GM12878 (cell line): ENCODE results near the gene PRKCZ. TPM values are rescaled to one million over a fixed set of nuclear protein-coding genes. Genes with fewer than 3 reads are reported as not detected.

Experiments
- ATAC-seq: fragments of 200-7000 bp; cut with Tn5 transposase; 3 replicates; pipeline ENCODE4 v1.9.1; 2020; ENCODE audit warnings: mild to moderate bottlenecking, moderate library complexity
- BruUV-seq: library from RNA; stranded (reverse); fragments of 400-500 nt; replicated peaks from 2 replicates; lab custom pipeline; 2021; lab: Mats Ljungman, UMichigan
- CTCF ChIA-PET: fragments of 300-600 bp; sonication (Branson Sonifier 250); formaldehyde crosslinking; extraction: SDS; loops from one replicate; lab custom pipeline; 2021; ENCODE audit warnings: inconsistent platforms; lab: Yijun Ruan, JAX
- POLR2A ChIA-PET: fragments of 350-600 bp; formaldehyde crosslinking; extraction: SDS; loops from one replicate; lab custom pipeline; 2021; ENCODE audit warnings: inconsistent platforms; lab: Charles Lee
- RAD21 ChIA-PET: fragments of 300-600 bp; sonication (Branson Sonifier 250); formaldehyde crosslinking; loops from one replicate; lab custom pipeline; 2023; ENCODE audit warnings: antibody characterized with exemption; ENCODE audit not compliant: unreplicated experiment; lab: Charles Lee
- SMC1A ChIA-PET: fragments of 300-600 bp; sonication (Branson Sonifier 250); formaldehyde crosslinking; loops from one replicate; lab custom pipeline; 2023; ENCODE audit not compliant: unreplicated experiment, uncharacterized antibody; lab: Charles Lee
- DNase-seq: peaks from one replicate; pipeline ENCODE4 v3.0.0-alpha.2; 2011; ENCODE audit warnings: low read depth, low spot score
- FAIRE-seq: peaks from 3 replicates; lab custom pipeline; 2011; peaks lifted over from hg19 to GRCh38; lab: Jason Lieb, UNC
- H2AFZ ChIP-seq: 2 replicates; pipeline ENCODE4 v1.6.0; 2011; ENCODE audit warnings: low read depth, low read length, control low read depth; ENCODE audit not compliant: control insufficient read depth
- H3K27ac ChIP-seq: 2 replicates; pipeline ENCODE4 v1.5.1; 2011; ENCODE audit warnings: control low read depth; ENCODE audit not compliant: control insufficient read depth, insufficient read depth
- H3K27me3 ChIP-seq, 2 experiments: replicated peaks in 1 of 2; 2 replicates each; pipeline versions ENCODE4 v1.6.0 to v1.6.1; 2011; ENCODE audit warnings: low read length in 1 of 2; ENCODE audit not compliant: control insufficient read depth in 2 of 2, insufficient read depth in 2 of 2
- H3K36me3 ChIP-seq, 2 experiments: 2 replicates each; pipeline ENCODE4 v1.5.1; 2011; ENCODE audit warnings: low read length in 1 of 2; ENCODE audit not compliant: control insufficient read depth in 2 of 2, insufficient read depth in 2 of 2
- H3K4me1 ChIP-seq: 2 replicates; pipeline ENCODE4 v1.6.1; 2011; ENCODE audit warnings: mild to moderate bottlenecking, low read length, moderate library complexity, mixed read lengths; ENCODE audit not compliant: control insufficient read depth, insufficient read depth
- H3K4me2 ChIP-seq: 2 replicates; pipeline ENCODE4 v1.6.0; 2011; ENCODE audit warnings: control low read depth; ENCODE audit not compliant: control insufficient read depth, insufficient read depth
- H3K4me3 ChIP-seq: fragments of 200-600 bp; sonication (generic); 2 replicates; pipeline ENCODE4 v1.5.1; 2016
- H3K79me2 ChIP-seq: 2 replicates; pipeline ENCODE4 v1.6.0; 2011; ENCODE audit warnings: low read length; ENCODE audit not compliant: control insufficient read depth, insufficient read depth
- H3K9ac ChIP-seq: 2 replicates; pipeline ENCODE4 v1.8.0; 2011; ENCODE audit warnings: low read length, control low read depth, mixed read lengths; ENCODE audit not compliant: control insufficient read depth, insufficient read depth
- H3K9me3 ChIP-seq: replicated peaks from 3 replicates; pipeline ENCODE4 v1.5.1; 2011; ENCODE audit warnings: mild to moderate bottlenecking, low read length; ENCODE audit not compliant: control insufficient read depth, insufficient read depth
- H4K20me1 ChIP-seq: 2 replicates; pipeline ENCODE4 v1.6.0; 2011; ENCODE audit not compliant: control insufficient read depth, insufficient read depth
- CHD2 ChIP-seq: IDR thresholded peaks from 2 replicates; pipeline ENCODE4 v1.6.1; 2011; ENCODE audit warnings: low read depth, low read length, improper control_type of control experiment, borderline replicate concordance
- EGR1 ChIP-seq, 2 experiments: IDR thresholded peaks; 1 replicate in 1 of 2; 2 replicates in 1 of 2; pipeline ENCODE4 v1.6.1; 2011 to 2012; ENCODE audit warnings: low read depth in 2 of 2, low read length in 2 of 2, borderline replicate concordance in 1 of 2, mild to moderate bottlenecking in 1 of 2, moderate library complexity in 1 of 2
- LARP7 ChIP-seq: fragments of 450-650 bp; IDR thresholded peaks from 2 replicates; pipeline ENCODE4 v1.6.1; 2017; ENCODE audit warnings: mild to moderate bottlenecking
- NFIC ChIP-seq: IDR thresholded peaks from 2 replicates; pipeline ENCODE4 v1.6.1; 2012; ENCODE audit warnings: low read depth, mild to moderate bottlenecking, inconsistent platforms, low read length, moderate library complexity
- SMAD5 ChIP-seq: IDR thresholded peaks from 2 replicates; pipeline ENCODE4 v1.6.1; 2016; ENCODE audit warnings: antibody characterized with exemption, low read depth
- YY1 ChIP-seq: IDR thresholded peaks from 2 replicates; pipeline ENCODE4 v1.6.1; 2011; ENCODE audit warnings: low read depth, mild to moderate bottlenecking, low read length
- ZNF24 ChIP-seq: fragments of 450-650 bp; IDR thresholded peaks from 2 replicates; pipeline ENCODE4 v1.6.1; 2017; ENCODE audit warnings: antibody characterized with exemption, mild to moderate bottlenecking
- ZNF274 ChIP-seq: IDR thresholded peaks from one replicate; pipeline ENCODE4 v1.8.0; 2011; ENCODE audit not compliant: insufficient read length, insufficient read depth
- WGBS: methylation state at CpG from one replicate; pipeline ENCODE4 v1.1.6; 2016; ENCODE audit warnings: low lambda C conversion rate; ENCODE audit not compliant: insufficient replicate concordance, insufficient coverage; ENCODE audit errors: missing lambda C conversion rate; 5-methylcytosine and 5-hydroxymethylcytosine counted together
- in situ Hi-C: fragments of 300-500 bp; cut with MboI; formaldehyde crosslinking; loops from 9 replicates; pipeline ENCODE4 v1.14.3; 2018; ENCODE audit warnings: mixed read lengths
- intact Hi-C: fragments of 100-400 bp; cut with micrococcal nuclease; formaldehyde crosslinking; loops from one replicate; pipeline ENCODE4 v1.14.2; 2022; ENCODE audit not compliant: unreplicated experiment
- polyA plus RNA-seq, 11 experiments: library from polyadenylated mRNA; depleted of rRNA in 4 of 11; unstranded in 6 of 11; stranded (reverse) in 5 of 11; fragments of >200 nt; fragmentation: Nextera tagmentation in 4 of 11; fragmentation: Illumina TruSeq in 1 of 11; extraction: Ambion mirVana in 4 of 11; extraction: Trizol in 1 of 11; gene quantifications; 1 replicate in 1 of 11; 2 replicates in 10 of 11; pipeline versions ENCODE4 v1.2.1 to v1.2.3, GENCODE V29; 2011 to 2016; ENCODE audit warnings: inconsistent platforms in 2 of 11, missing spikeins in 2 of 11, low read depth in 1 of 11
- total RNA-seq, 4 experiments: library from RNA; depleted of rRNA in 3 of 4; stranded (reverse); fragments of >200 nt in 3 of 4; fragmentation: Illumina TruSeq in 1 of 4; extraction: Trizol in 1 of 4; gene quantifications; 2 replicates each; pipeline versions ENCODE4 v1.2.1 to v1.2.3, GENCODE V29; 2013 to 2021
- TF ChIP-seq, protein P1 (sequence below): IDR thresholded peaks from 2 replicates; pipeline ENCODE4 v1.6.1; 2011; ENCODE audit warnings: mild to moderate bottlenecking, low read depth, low read length, moderate library complexity; ENCODE audit not compliant: insufficient replicate concordance
- TF ChIP-seq, protein P2 (sequence below): fragments of 450-650 bp; formaldehyde crosslinking; IDR thresholded peaks from 2 replicates; pipeline ENCODE4 v1.4.0; 2020; ENCODE audit warnings: mild to moderate bottlenecking, moderate library complexity
- TF ChIP-seq, protein P3 (sequence below): fragments of 450-650 bp; conservative IDR thresholded peaks from 2 replicates; pipeline ENCODE4 v1.6.1; 2017; ENCODE audit warnings: mild to moderate bottlenecking, moderate library complexity
- TF ChIP-seq, protein P4 (sequence below): fragments of 150-350 bp; IDR thresholded peaks from 2 replicates; pipeline ENCODE4 v1.6.1; 2016; ENCODE audit warnings: low read depth, low read length

PRKCZ gene
- total and polyA plus RNA-seq, 10 of the 15 experiments (the other 5 are each of a cell fraction or from before 2014, with no cell fraction given) = 0.05 to 1.9 (median 0.64) TPM; not detected in 1

DNA sequence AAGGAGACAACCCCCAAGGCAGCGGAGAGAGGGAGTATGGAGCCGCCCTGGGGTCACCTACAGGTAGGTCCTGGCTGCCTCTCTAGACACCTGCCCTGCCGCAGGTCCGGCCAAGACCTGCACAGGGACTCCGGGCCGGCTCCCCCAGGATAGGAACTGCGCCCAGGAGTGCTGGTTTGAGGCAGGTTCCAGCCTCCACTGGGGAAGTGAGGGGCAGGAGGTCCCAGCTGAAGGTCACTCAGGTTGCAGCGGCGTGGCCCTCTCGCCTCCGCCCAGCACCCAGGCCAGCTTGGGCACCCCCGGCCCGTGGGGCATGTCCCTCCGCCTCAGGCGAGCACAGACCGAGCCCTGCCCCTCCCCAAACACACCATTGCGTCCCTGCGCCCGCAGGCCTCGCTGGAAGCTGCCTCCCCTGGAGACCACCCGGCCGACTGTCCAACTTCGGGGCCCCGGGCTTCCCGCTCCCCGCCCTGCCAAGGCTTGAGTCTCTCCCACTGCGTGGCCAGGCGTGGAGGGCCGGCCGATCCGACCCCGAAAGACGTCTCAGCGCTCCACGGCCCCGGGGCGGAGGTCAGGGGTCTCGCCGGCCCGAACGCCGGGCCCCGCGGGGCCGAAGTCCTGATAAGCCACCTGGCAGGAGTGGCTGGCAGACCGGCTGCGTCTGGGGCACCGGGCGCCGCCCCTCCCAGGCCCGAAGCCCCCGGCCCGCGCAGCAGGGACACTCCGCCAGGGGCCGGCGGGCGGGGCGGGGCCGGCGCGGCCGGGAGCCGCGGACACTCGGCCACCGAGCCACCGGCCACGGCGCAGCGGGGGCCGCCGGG lies 176.5 kb downstream of the PRKCZ start:
- RAD21 ChIA-PET = interaction anchor here (3.3 kb wide), 1 partner anchor 74 kb away, joined by 9 read pairs; no protein-coding TSS in a partner anchor
- peak overlapping the region; percentile 68 for H3K4me2 ChIP-seq
- SMC1A ChIA-PET = no interaction called here
- CTCF ChIA-PET = no interaction called here
- intact Hi-C loops = loop anchor here (5.0 kb wide), 1 partner anchor 86 kb away; no protein-coding TSS in a partner anchor
- WGBS = 20% methylated on average over 51 of the region's 73 CpGs
- H3K79me2 ChIP-seq = peaks cover 30% of the 10 kb centered on the region
- H2AFZ ChIP-seq = peak overlapping the region; percentile 66
- FAIRE-seq = no peak
- in situ Hi-C loops = no loop called here
- no peak for ATAC-seq
- H3K4me1 ChIP-seq = peaks cover 14% of the 10 kb centered on the region
- H4K20me1 ChIP-seq = 0 out of 2 replicates have a peak, but pooled peaks cover 8% of the 10 kb centered on the region
- POLR2A ChIA-PET = no interaction called here
- H3K9ac ChIP-seq = peak overlapping the region; percentile 66; the same call in 1 of the 2 replicates
- H3K27me3 ChIP-seq = no peaks in the 10 kb centered on the region
- peak overlapping the region; percentile 36; the same call in 1 of the 2 replicates for H3K4me3 ChIP-seq
- peak overlapping the region; percentile 30; the same call in 1 of the 2 replicates for H3K27ac ChIP-seq
- no peaks in the 10 kb centered on the region for H3K36me3 ChIP-seq
- BruUV-seq = no TSS peak
- no peak for DNase-seq
- H3K9me3 ChIP-seq = no peaks in the 10 kb centered on the region
- TF ChIP-seq CHD2 (no peak), NFIC (no peak), SMAD5 (no peak), EGR1 (IDR thresholded peaks at IDR 0.05; ENCODE audit: borderline replicate concordance in 1 of 2, low read depth in 2 of 2, low read length in 2 of 2) (no peak), YY1 (no peak), LARP7 (no peak), ZNF274 (no peak), ZNF24 (no peak)
- TF ChIP-seq, protein P1, sequence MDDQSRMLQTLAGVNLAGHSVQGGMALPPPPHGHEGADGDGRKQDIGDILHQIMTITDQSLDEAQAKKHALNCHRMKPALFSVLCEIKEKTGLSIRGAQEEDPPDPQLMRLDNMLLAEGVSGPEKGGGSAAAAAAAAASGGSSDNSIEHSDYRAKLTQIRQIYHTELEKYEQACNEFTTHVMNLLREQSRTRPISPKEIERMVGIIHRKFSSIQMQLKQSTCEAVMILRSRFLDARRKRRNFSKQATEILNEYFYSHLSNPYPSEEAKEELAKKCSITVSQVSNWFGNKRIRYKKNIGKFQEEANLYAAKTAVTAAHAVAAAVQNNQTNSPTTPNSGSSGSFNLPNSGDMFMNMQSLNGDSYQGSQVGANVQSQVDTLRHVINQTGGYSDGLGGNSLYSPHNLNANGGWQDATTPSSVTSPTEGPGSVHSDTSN = no peak
- TF ChIP-seq, protein P2, sequence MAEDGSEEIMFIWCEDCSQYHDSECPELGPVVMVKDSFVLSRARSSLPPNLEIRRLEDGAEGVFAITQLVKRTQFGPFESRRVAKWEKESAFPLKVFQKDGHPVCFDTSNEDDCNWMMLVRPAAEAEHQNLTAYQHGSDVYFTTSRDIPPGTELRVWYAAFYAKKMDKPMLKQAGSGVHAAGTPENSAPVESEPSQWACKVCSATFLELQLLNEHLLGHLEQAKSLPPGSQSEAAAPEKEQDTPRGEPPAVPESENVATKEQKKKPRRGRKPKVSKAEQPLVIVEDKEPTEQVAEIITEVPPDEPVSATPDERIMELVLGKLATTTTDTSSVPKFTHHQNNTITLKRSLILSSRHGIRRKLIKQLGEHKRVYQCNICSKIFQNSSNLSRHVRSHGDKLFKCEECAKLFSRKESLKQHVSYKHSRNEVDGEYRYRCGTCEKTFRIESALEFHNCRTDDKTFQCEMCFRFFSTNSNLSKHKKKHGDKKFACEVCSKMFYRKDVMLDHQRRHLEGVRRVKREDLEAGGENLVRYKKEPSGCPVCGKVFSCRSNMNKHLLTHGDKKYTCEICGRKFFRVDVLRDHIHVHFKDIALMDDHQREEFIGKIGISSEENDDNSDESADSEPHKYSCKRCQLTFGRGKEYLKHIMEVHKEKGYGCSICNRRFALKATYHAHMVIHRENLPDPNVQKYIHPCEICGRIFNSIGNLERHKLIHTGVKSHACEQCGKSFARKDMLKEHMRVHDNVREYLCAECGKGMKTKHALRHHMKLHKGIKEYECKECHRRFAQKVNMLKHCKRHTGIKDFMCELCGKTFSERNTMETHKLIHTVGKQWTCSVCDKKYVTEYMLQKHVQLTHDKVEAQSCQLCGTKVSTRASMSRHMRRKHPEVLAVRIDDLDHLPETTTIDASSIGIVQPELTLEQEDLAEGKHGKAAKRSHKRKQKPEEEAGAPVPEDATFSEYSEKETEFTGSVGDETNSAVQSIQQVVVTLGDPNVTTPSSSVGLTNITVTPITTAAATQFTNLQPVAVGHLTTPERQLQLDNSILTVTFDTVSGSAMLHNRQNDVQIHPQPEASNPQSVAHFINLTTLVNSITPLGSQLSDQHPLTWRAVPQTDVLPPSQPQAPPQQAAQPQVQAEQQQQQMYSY (CRISPR knock-in tag) = no peak
- TF ChIP-seq, protein P3, sequence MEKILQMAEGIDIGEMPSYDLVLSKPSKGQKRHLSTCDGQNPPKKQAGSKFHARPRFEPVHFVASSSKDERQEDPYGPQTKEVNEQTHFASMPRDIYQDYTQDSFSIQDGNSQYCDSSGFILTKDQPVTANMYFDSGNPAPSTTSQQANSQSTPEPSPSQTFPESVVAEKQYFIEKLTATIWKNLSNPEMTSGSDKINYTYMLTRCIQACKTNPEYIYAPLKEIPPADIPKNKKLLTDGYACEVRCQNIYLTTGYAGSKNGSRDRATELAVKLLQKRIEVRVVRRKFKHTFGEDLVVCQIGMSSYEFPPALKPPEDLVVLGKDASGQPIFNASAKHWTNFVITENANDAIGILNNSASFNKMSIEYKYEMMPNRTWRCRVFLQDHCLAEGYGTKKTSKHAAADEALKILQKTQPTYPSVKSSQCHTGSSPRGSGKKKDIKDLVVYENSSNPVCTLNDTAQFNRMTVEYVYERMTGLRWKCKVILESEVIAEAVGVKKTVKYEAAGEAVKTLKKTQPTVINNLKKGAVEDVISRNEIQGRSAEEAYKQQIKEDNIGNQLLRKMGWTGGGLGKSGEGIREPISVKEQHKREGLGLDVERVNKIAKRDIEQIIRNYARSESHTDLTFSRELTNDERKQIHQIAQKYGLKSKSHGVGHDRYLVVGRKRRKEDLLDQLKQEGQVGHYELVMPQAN = no peak
- TF ChIP-seq, protein P4, sequence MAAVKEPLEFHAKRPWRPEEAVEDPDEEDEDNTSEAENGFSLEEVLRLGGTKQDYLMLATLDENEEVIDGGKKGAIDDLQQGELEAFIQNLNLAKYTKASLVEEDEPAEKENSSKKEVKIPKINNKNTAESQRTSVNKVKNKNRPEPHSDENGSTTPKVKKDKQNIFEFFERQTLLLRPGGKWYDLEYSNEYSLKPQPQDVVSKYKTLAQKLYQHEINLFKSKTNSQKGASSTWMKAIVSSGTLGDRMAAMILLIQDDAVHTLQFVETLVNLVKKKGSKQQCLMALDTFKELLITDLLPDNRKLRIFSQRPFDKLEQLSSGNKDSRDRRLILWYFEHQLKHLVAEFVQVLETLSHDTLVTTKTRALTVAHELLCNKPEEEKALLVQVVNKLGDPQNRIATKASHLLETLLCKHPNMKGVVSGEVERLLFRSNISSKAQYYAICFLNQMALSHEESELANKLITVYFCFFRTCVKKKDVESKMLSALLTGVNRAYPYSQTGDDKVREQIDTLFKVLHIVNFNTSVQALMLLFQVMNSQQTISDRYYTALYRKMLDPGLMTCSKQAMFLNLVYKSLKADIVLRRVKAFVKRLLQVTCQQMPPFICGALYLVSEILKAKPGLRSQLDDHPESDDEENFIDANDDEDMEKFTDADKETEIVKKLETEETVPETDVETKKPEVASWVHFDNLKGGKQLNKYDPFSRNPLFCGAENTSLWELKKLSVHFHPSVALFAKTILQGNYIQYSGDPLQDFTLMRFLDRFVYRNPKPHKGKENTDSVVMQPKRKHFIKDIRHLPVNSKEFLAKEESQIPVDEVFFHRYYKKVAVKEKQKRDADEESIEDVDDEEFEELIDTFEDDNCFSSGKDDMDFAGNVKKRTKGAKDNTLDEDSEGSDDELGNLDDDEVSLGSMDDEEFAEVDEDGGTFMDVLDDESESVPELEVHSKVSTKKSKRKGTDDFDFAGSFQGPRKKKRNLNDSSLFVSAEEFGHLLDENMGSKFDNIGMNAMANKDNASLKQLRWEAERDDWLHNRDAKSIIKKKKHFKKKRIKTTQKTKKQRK = no peak
